SK-N-SH (cell line): ENCODE data around the gene EHMT2. TPM values are rescaled to one million over a fixed set of nuclear protein-coding genes. Genes with fewer than 3 reads are reported as not detected.

Source experiments
- CTCF ChIA-PET: fragments of 300-600, 350-600 bp; formaldehyde crosslinking; extraction: SDS; loops from one replicate; lab custom pipeline; 2021; lab: Yijun Ruan, JAX
- POLR2A ChIA-PET: fragments of 350-600 bp; sonication (Branson Sonifier 250); formaldehyde crosslinking; extraction: SDS; loops from one replicate; lab custom pipeline; 2020; ENCODE audit warnings: antibody characterized with exemption, inconsistent platforms; lab: Yijun Ruan, JAX
- DNase-seq: peaks from one replicate; pipeline ENCODE4 v3.0.0; 2012
- H2AFZ ChIP-seq: fragments of 200-600 bp; sonication (generic); 2 replicates; pipeline ENCODE4 v1.8.1; 2016; ENCODE audit warnings: antibody characterized with exemption, mild to moderate bottlenecking, low read depth
- H3F3A ChIP-seq: fragments of 200-600 bp; sonication (generic); replicated peaks from 2 replicates; pipeline ENCODE3; 2016; ENCODE audit warnings: antibody characterized with exemption, mild to moderate bottlenecking; ENCODE audit not compliant: insufficient read depth
- H3K27ac ChIP-seq, 2 experiments: fragments of 200-500 bp in 1 of 2; fragments of 200-600 bp in 1 of 2; sonication (Bioruptor generic) in 1 of 2; sonication (generic), shearing (Covaris generic) in 1 of 2; 2 replicates each; pipeline versions ENCODE4 v1.5.1 to v1.6.1; 2014 to 2016; ENCODE audit warnings: low read depth in 2 of 2, inconsistent platforms in 1 of 2, low read length in 1 of 2, mild to moderate bottlenecking in 1 of 2, mixed read lengths in 1 of 2
- H3K27me3 ChIP-seq: fragments of 200-600 bp; sonication (generic), shearing (Covaris generic); 2 replicates; pipeline ENCODE4 v1.6.1; 2016; ENCODE audit warnings: mixed run types; ENCODE audit not compliant: insufficient read depth
- H3K36me3 ChIP-seq, 2 experiments: fragments of 200-500 bp in 1 of 2; fragments of 200-600 bp in 1 of 2; sonication (Bioruptor generic) in 1 of 2; sonication (generic) in 1 of 2; replicated peaks in 1 of 2; 2 replicates each; pipeline versions ENCODE3 to v1.5.1; 2014 to 2016; ENCODE audit warnings: low read length in 1 of 2, mild to moderate bottlenecking in 1 of 2; ENCODE audit not compliant: insufficient read depth in 2 of 2, control insufficient read depth in 1 of 2
- H3K4me1 ChIP-seq, 2 experiments: fragments of 200-500 bp in 1 of 2; fragments of 200-600 bp in 1 of 2; sonication (Bioruptor generic) in 1 of 2; sonication (generic), shearing (Covaris generic) in 1 of 2; 2 replicates each; pipeline versions ENCODE4 v1.5.1 to v1.6.1; 2014 to 2016; ENCODE audit warnings: low read depth in 1 of 2, low read length in 1 of 2, mixed run types in 1 of 2; ENCODE audit not compliant: insufficient read depth in 2 of 2, control insufficient read depth in 1 of 2
- H3K4me2 ChIP-seq: fragments of 200-600 bp; sonication (generic), shearing (Covaris generic); 2 replicates; pipeline ENCODE4 v1.6.1; 2017; ENCODE audit warnings: mixed run types
- H3K4me3 ChIP-seq, 2 experiments: fragments of 200-500 bp in 1 of 2; fragments of 200-600 bp in 1 of 2; sonication (Bioruptor generic) in 1 of 2; sonication (generic), shearing (Covaris generic) in 1 of 2; 2 replicates each; pipeline versions ENCODE4 v1.5.1 to v1.8.1; 2014 to 2016; ENCODE audit warnings: low read depth in 2 of 2, inconsistent platforms in 1 of 2, low read length in 1 of 2, mild to moderate bottlenecking in 1 of 2, mixed read lengths in 1 of 2, moderate library complexity in 1 of 2
- H3K79me2 ChIP-seq: fragments of 200-600 bp; sonication (generic); 2 replicates; pipeline ENCODE4 v1.8.1; 2017; ENCODE audit warnings: mild to moderate bottlenecking; ENCODE audit not compliant: insufficient read depth
- H3K9ac ChIP-seq: fragments of 200-600 bp; sonication (generic); 2 replicates; pipeline ENCODE4 v1.6.1; 2017; ENCODE audit warnings: mixed run types
- H3K9me2 ChIP-seq: fragments of 200-600 bp; sonication (generic); 2 replicates; pipeline ENCODE4 v1.6.1; 2017; ENCODE audit warnings: mixed run types
- H3K9me3 ChIP-seq: fragments of 200-600 bp; sonication (generic); 2 replicates; pipeline ENCODE4 v1.6.1; 2017; ENCODE audit warnings: mixed run types, mild to moderate bottlenecking, moderate library complexity
- H4K20me1 ChIP-seq: fragments of 200-600 bp; sonication (generic); 2 replicates; pipeline ENCODE4 v1.6.1; 2017; ENCODE audit warnings: mild to moderate bottlenecking, mixed run types; ENCODE audit not compliant: insufficient read depth
- CHD2 ChIP-seq: fragments of 150-350 bp; IDR thresholded peaks from 2 replicates; pipeline ENCODE4 v1.6.1; 2018; ENCODE audit warnings: low read length; ENCODE audit not compliant: partially characterized antibody
- ELF1 ChIP-seq: IDR thresholded peaks from 2 replicates; pipeline ENCODE4 v1.4.0; 2012
- EZH2phosphoT487 ChIP-seq: fragments of 200-600 bp; sonication (generic); IDR thresholded peaks from 2 replicates; pipeline ENCODE4 v1.6.1; 2017; ENCODE audit warnings: low read depth, mixed run types, mild to moderate bottlenecking, antibody characterized with exemption, moderate library complexity, borderline replicate concordance
- FOXJ3 ChIP-seq: sonication (generic); formaldehyde crosslinking; IDR thresholded peaks from 2 replicates; pipeline ENCODE4 v1.5.1; 2020; ENCODE audit warnings: mild to moderate bottlenecking, missing genetic modification reagents
- FOXM1 ChIP-seq: IDR thresholded peaks from 2 replicates; pipeline ENCODE4 v1.4.0; 2012; ENCODE audit warnings: low read depth, mild to moderate bottlenecking
- MEF2A ChIP-seq: IDR thresholded peaks from 2 replicates; pipeline ENCODE4 v1.4.0; 2012; ENCODE audit warnings: low read depth, borderline replicate concordance
- NRF1 ChIP-seq: IDR thresholded peaks from 2 replicates; pipeline ENCODE4 v1.6.1; 2012; ENCODE audit warnings: low read depth, mild to moderate bottlenecking, low read length
- RFX5 ChIP-seq: IDR thresholded peaks from 2 replicates; pipeline ENCODE4 v1.6.1; 2012; ENCODE audit warnings: mild to moderate bottlenecking, improper control_type of control experiment, low read length
- RXRA ChIP-seq: IDR thresholded peaks from 2 replicates; pipeline ENCODE4 v1.4.0; 2012; ENCODE audit warnings: low read depth, mild to moderate bottlenecking, borderline replicate concordance
- SMC3 ChIP-seq: IDR thresholded peaks from 2 replicates; pipeline ENCODE4 v1.6.1; 2012; ENCODE audit warnings: low read depth, low read length, improper control_type of control experiment
- TEAD4 ChIP-seq: IDR thresholded peaks from 2 replicates; pipeline ENCODE4 v1.4.0; 2012; ENCODE audit warnings: mild to moderate bottlenecking, borderline replicate concordance; ENCODE audit not compliant: insufficient read depth
- ZBTB33 ChIP-seq: IDR thresholded peaks from 2 replicates; pipeline ENCODE4 v1.4.0; 2012; ENCODE audit warnings: low read depth, borderline replicate concordance
- WGBS: methylation state at CpG from one replicate; pipeline ENCODE4 v1.1.6; 2017; ENCODE audit warnings: low lambda C conversion rate; 5-methylcytosine and 5-hydroxymethylcytosine counted together
- polyA plus RNA-seq, 3 experiments: library from polyadenylated mRNA; depleted of rRNA; stranded (reverse); fragments of >200 nt; gene quantifications; 2 replicates each; pipeline ENCODE4 v1.2.3, GENCODE V29; 2012

Gene EHMT2
- polyA plus RNA-seq, 1 of the 3 experiments (the other 2 are of a cell fraction), result 72.0 TPM

- peaks cover 5% of the 10 kb centered on the region for H3F3A ChIP-seq
- no peak within 1 kb of the TSS for H3K4me2 ChIP-seq
- CTCF ChIA-PET, result no interaction called here
- H3K9ac ChIP-seq, result no peak within 1 kb of the TSS
- no peaks in the 10 kb centered on the region for H3K4me1 ChIP-seq
- POLR2A ChIA-PET, result no interaction called here
- no peak within 1 kb of the TSS for H3K4me3 ChIP-seq
- peak; percentile 31 for DNase-seq
- no peaks in the 10 kb centered on the region for H3K79me2 ChIP-seq
- H2AFZ ChIP-seq, result no peak within 1 kb of the TSS
- WGBS, result 86% methylated on average over 17 of the region's 18 CpGs
- H4K20me1 ChIP-seq, result no peaks in the 10 kb centered on the region
- no peaks in the 10 kb centered on the region for H3K9me2 ChIP-seq
- H3K36me3 ChIP-seq, result peaks cover 0 to 35% of the 10 kb centered on the region in 2 experiments
- H3K9me3 ChIP-seq, result no peaks in the 10 kb centered on the region
- H3K27ac ChIP-seq, result no peak within 1 kb of the TSS
- TF ChIP-seq MEF2A (no peak), NRF1 (no peak), ELF1 (no peak), TEAD4 (no peak)
- H3K27me3 ChIP-seq, result no peaks in the 10 kb centered on the region
These were observed 18.8 kb downstream of the EHMT2 start, which contains the start of gene SLC44A4 for GRCh38 chr6:31878726-31879125. TSS of gene SLC44A4 (minus strand) at chr6:31878997. CDS start at chr6:31878980, 17 bp downstream.

- CTCF ChIA-PET, result no interaction called here
- no peak for TF ChIP-seq RFX5
- TF ChIP-seq FOXM1, result no peak
- TF ChIP-seq SMC3, result no peak
- TF ChIP-seq EZH2phosphoT487, result no peak
- TF ChIP-seq CHD2, result no peak
- no peak for TF ChIP-seq ZBTB33
- TF ChIP-seq FOXJ3 (CRISPR knock-in tag), result no peak
- no peak for TF ChIP-seq RXRA
- DNase-seq, result peak; percentile 6
- WGBS, result no CpG with 5 or more reads among the region's 3 CpGs
- Histone ChIP-seq H3F3A (peaks cover 5% of the 10 kb centered on the region), H3K27me3 (no peaks in the 10 kb centered on the region), H3K36me3 (peaks cover 0 to 30% of the 10 kb centered on the region in 2 experiments), H3K9ac (no peak overlapping the region), H3K4me3 (no peak overlapping the region), H3K4me2 (no peak overlapping the region), H3K4me1 (no peaks in the 10 kb centered on the region), H2AFZ (no peak overlapping the region), H3K9me2 (no peaks in the 10 kb centered on the region), H3K27ac (no peak overlapping the region), H3K79me2 (no peaks in the 10 kb centered on the region), H4K20me1 (no peaks in the 10 kb centered on the region), H3K9me3 (no peaks in the 10 kb centered on the region)
- POLR2A ChIA-PET, result no interaction called here
These were observed 19.3 kb downstream of the EHMT2 start for GRCh38 chr6:31878222-31878621.
